HG03159 (cell line): ENCODE results near the gene C19orf73.
A peak's percentile ranks its signal among the peaks of the same experiment; 100 is the strongest.

Experiments
- ATAC-seq: cut with Tn5 transposase; IDR thresholded peaks from one replicate; pipeline ENCODE4 v1.9.1; 2021; ENCODE audit warnings: mild to moderate bottlenecking, moderate library complexity; ENCODE audit not compliant: unreplicated experiment

The C19orf73 gene, protein sequence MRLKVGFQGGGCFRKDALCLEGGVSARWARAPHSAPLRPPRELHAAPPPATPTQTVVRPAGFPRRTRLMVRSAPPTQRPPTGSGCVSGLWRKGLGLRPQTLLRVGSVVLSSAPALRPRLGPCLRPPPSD

DNA sequence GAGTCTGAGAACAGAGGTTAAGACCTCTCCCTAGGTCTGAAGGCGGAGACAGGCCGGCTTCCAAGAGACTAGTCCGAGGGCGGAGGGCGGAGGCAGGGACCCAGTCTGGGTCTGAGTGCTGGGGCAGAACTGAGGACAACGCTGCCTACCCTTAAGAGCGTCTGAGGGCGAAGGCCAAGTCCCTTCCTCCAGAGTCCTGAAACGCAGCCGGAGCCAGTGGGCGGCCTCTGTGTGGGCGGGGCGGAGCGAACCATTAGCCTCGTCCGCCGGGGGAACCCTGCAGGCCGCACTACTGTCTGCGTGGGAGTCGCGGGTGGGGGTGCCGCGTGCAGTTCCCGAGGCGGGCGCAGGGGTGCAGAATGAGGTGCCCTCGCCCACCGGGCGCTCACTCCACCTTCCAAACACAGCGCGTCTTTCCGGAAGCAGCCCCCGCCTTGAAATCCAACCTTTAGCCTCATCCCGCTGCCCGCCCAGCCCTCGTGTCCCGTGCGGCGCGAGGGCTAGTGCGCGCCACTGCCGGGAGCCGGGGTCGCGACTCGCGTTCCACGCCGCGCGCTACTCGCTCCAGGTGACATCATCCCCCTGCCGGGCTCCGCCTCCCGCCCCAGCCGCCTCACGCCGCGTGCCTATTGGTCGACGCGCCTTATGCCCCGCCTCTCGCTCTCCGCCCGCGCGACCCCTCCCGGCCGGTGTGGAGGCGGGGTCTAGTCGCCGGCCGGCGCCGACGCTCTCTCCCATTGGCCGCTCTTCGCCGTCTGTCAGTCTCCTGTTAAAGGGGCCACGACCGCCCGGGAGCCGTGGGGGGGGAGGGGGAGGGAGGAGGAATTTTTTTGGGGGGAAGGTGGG, at the start of gene C19orf73:
C19orf73 (minus strand) TSS at position 579 of the 846 bp plus-strand sequence; CDS start at position 458, 121 bp downstream.
- ATAC-seq, result peak; percentile 78

DNA sequence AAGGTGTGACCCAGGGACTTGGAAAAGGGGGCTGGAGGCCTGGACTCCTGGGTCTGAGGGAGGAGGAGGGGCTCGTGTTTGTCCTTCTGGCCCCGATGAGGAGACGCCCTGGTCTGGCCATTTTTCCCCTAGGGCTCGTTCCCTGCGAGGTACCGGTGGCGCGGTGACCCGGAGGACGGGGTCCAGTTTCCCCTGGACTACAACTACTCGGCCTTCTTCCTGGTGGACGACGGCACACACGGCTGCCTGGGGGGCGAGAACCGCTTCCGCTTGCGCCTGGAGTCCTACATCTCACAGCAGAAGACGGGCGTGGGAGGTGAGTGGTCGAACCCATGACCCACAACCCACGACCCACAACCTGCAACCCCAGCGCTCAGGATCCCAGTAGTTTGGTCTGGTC, 49.5 kb upstream of the C19orf73 start:
- no peak for ATAC-seq

DNA sequence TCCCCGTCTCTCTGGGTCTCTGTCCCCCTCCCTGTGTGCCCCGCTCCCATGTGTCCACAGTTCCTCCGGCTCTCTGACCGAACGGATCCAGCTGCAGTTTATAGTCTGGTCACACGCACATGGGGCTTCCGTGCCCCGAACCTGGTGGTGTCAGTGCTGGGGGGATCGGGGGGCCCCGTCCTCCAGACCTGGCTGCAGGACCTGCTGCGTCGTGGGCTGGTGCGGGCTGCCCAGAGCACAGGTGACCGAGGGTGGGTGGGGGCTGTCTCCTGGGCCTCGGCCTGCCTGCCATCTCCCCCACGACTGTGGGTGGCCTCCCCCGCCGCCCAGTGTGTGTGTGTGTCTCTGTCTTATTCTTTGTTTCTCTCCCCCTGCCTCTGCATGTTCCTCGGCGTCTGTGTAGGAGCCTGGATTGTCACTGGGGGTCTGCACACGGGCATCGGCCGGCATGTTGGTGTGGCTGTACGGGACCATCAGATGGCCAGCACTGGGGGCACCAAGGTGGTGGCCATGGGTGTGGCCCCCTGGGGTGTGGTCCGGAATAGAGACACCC, 49.0 kb upstream of the C19orf73 start:
- no peak for ATAC-seq

DNA sequence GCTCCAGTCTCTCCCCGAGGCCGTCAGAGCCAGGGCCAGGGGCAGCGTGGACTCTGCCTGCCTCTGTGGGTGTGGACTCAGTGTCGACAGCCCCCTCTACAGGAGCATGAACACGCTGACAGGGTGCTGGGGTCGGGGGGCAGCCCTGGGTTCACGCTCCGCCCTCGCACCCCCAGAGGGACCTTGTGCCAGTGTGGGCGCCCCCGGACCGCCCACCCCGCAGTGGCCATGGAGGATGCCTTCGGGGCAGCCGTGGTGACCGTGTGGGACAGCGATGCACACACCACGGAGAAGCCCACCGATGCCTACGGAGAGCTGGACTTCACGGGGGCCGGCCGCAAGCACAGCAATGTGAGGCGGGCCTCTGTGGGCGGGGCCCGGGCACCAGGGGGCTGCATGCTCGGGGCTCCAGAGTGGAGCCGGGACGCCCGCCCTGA, 46.9 kb upstream of the C19orf73 start:
- ATAC-seq, result no peak

DNA sequence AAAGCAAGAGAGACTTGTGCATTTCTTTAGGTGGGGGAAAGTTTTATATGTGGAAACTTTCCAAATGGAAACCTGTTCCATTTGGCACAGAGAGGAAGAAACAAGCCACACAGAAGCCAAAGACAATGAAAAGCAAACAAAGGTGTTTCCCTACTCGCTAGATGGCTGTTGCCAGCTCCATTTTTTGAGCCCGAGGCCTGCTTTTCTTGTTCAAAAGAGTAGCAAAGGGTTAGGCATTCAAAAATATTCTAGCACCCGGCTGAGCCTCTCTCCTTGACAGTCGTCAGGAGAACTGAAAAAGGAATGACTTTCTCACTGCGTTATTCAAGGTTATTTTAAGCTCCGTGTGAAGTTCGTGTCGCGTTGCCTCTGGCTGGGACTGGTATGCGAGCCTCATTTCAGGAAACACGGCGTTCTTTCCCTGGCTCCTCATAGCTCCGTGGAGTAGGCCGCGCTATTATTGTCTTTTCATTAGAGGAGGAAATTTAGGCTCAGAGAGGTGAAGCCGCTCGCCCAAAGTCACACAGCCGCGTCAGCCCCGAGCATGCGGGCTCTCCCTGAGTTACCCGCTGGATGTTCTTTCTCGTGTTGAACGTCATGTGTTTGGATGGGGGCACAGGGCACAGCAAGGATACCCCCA, 46.3 kb upstream of the C19orf73 start:
- no peak for ATAC-seq

DNA sequence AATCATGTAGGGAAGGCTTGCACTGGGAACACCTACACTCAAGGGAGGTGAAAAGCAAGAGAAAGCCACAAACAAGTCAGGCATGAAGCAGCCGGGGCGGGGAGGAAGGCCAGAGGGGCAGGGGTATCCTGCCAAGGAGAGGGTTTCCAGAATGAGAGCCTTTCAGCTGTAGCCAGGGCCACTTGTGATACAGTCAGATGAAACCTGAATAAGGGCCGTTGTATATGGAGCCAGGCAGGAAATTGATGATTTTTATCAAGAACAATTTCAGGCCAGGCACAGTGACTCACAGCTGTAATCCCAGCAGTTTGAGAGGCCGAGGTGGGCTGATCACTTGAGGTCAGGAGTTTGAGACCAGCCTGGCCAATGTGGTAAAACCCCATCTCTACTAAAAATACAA, 43.0 kb upstream of the C19orf73 start:
- ATAC-seq, result no peak

DNA sequence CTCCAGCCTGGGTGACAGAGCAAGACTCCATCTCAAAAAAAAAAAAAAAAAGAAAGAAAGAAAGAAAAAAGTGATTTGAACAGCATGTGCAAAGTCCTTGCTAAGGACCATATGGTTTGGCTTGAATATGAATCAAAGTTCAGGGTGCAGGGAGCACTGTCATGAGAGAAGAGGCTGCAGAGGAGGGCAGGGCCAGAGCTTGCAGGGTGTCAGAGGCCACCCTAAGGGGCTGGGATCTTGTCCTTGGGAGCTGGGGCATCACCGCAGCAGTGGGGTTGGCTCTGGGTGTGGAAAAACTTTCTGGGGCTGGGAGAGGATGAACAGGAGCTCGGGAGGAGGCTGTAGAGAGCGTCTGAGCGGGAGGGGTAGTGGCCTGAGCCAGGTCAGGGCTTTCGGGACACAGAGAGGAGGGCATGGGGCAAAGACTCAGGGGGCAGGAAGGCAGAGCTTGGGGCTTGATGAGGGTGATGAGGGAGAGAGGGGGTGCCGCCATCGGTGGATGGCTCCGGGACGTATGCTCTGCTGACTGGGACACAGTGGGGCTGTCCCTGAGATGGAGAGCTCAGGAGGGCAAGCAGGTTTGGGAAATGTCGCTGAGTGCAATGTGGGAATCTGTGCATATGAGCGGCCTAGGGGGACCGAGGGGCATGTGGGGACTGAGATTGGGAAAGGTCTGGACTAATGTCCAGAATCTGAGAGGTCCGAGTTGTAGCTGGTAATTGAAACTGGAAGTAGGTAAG, 41.7 kb upstream of the C19orf73 start:
- no peak for ATAC-seq

DNA sequence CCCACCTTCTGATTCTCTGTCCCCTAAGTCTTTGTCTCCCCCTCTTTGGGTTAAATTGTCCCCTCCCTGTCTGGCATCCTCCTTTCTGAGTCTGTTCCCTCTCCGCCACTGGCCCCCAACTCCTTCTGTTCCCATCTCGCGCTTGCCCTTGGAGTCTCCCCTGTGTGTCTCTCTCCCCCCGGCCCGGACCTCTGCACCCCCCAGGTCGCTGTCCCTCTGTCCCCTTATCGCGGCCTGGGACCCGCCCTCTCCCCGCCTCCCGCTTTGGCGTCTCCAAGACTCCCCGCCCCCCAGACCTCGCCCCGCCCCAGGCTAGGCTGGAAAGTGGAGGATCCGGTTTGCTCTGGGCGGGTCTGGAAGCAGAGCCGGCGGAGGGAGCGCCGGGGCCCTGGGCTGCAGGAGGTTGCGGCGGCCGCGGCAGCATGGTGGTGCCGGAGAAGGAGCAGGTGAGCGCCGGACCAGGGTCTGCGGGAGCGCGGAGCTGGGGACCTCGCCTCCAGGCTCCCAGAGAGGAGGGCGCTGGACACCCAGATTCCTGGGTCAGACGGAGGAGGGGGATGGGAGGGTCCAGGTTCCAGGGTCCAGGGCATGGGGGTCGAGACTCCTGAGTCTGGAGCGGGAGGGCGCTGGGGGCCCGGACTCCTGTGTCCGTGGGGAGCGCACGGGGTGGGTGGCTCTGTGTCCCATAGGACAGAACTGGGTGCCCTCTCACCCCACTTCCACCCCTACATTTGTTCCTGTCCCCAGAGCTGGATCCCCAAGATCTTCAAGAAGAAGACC, 38.7 kb upstream of the C19orf73 start, which contains the start of gene TRPM4:
TRPM4 (plus strand) TSS at position 348 of the 780 bp plus-strand sequence; CDS start at position 423, 75 bp downstream.
- no peak for ATAC-seq

DNA sequence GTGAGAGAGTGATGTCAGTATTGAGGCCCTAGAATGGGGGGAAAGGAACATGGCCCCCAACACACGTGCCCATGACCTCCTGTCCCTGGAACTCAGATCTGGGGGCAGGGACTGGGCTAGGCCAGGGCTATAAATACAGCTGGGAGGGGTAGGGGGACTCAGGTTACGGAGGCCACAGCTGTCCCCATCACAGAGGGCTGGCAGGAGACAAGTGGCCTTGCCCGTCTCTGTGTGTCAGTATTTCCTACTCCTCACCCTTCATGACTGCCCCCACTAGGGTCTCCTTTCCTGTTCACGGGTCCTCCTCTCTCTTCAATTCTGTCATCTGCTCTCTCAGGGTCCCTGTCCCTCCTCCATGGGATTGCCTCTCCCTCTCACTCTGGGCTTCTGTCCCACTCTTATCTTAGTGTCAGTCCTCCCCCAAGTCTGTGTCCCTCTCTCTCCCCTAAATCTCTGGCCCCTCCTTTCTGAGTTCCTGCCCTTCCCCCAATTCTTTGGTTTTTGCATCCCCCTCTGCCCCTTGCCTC, 36.9 kb upstream of the C19orf73 start:
- no peak for ATAC-seq

DNA sequence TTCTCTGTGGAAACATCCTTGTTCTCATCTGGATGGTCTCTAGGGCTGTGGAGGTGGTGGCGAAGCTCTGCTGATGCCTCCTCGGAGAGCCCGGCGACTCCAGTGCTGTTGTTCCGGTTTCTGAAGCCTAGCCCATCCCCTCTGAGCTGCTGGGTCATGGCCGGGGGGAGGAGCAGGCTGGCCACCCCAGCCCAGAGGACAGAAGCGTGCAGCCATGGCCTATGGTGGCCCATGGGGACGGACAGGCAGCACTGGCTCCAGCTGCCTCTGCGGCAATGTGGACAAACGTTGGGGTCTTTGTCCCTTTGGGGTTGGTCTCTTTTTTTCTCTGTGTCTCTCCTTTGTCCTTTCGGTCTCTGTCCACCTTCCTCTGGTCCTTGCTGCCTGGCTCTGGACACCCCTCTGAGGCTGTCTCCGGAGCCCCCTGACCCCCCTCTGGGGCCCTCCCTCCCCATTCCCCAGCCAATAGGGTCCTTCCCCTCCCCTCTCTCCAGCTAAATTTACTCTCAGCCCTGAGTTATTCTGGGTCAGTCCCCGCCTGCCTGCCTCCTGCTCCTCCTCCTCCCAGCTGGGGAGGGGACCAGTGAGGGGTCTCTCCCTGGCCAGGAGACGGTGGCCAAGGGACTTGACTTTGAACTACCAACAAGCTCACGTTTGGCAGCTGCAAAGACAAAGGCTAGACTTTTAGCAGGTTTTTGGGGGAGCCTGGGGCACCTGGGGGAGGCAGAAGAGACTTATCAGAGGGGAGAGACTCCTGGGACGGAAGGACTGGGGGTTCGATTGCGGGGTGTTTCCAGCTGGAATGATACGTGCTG, 36.3 kb upstream of the C19orf73 start, which contains the start of gene HRC:
HRC (minus strand) TSS at position 392 of the 815 bp plus-strand sequence; CDS start at position 233, 159 bp downstream.
- no peak for ATAC-seq

DNA sequence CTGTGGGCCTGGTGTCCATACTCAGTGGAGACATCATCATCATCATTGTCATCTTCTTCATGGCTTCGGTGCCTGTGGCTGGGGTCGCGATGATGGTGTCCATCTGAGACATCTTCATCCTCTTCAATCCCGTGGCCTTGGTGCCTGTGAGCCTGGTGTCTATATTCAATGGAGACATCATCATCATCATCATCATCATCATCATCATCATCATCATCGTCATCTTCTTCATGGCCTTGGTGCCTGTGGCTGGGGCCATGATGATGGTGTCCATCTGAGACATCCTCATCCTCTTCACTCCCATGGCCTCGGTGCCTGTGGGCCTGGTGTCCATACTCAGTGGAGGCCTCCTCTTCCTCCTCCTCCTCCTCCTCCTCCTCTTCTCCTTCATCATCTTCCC, 35.3 kb upstream of the C19orf73 start:
- ATAC-seq, result no peak

DNA sequence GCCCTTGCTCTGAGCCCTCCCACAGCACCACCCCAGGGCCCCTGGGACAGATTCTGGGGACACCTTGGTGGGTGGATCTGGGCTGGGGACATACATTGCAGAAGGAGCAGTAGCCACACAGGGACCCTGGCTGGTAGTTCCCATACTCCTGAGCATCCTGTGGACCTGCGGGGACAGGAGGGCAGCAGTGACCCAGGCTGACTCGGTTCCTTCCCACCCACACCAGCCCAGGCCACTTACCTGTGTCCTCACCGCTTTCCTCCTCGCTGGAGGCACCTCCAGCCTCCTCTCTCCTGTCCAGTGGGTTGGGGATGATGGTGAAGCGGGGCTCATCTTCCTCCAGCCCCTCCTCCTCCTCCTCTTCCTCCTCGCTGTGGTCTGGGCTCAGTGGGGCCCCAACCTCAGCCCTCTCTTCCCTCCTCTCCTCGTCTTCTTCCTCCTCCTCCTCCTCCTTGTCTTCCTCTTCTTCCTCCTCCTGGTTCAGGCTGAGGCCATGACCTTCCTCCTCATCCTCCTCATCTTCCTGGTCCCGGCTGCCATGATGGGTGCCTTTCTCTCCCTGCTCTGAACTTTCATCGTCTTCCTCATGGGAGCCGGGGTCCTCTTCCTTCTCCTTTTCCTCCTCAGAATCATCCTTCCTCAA, 34.3 kb upstream of the C19orf73 start:
- ATAC-seq, result no peak

DNA sequence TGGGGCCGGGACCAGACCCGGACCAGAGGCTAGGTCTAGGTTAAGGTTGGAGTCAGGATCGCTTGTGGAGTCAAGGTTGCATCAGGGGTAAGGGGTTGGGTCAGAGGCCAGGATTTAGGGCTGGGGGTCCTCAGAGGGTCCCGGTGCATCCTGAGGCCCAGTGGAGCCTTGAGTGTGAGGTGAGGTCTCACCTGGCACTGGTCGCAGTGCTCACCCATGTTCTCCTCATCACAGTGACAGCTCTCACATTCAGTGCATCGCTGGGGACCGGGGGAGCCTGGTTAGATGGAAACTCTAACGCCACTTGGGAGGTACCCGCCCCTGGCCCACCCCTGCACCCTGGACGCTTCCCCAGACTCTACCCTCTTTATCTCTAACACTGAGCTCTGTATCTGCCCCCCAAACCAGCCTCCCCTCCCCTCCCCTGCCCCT, 33.2 kb upstream of the C19orf73 start:
- no peak for ATAC-seq

DNA sequence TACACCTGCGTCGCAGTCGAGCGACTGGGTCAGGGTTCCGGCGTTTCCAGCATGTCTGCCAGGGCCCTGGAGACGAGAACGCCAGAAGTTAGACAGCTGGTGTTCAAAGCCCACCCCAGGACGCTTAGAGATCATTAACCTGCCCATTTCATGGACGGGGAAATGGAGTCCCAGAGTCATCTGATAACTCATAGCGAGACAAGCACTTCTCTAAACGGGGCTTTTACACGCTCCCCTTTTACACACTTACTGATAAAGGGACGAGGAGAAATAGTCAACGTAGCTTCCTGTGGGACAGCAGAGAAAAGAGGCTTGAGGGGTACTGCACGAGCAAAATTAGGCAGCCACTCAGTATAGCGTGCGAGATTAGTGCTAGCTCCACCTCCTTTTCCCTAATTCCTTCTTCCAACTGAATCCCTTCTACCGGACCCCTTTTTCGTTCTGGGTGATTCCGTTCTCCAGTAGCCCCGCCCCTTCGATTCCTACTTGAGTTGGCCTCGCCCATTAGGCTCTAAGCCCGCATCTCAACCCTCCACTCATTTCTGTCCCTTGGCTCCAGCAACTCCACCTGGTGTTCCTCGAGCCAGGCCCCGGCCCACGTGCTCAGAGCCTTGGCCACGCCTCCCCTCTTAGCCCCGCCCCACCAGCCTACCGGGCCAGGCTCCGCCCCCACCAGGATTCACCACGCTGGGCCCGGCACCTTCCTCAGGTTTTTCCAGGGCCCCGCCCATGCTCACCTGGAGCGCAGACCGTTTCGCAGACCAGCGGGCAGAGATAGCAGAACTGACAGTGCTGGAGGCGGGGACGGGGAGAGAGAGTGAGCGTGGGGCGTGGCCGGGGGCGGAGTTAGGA, 32.5 kb upstream of the C19orf73 start:
- no peak for ATAC-seq

DNA sequence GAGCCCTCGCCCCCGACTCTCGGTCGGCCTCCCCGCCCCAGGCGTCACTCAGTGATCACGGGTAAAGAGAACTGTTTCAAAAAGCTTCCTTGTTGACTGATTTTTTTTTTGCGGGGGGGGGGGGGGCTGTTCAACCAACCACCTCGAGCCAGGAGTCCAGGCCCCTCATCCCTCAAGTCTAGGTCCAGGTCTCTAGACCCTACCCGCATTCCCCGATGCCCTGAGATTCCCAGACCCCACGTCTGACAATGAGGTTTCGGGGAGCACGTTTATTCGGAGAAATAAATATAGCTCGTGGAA, 32.0 kb upstream of the C19orf73 start:
- ATAC-seq, result no peak

DNA sequence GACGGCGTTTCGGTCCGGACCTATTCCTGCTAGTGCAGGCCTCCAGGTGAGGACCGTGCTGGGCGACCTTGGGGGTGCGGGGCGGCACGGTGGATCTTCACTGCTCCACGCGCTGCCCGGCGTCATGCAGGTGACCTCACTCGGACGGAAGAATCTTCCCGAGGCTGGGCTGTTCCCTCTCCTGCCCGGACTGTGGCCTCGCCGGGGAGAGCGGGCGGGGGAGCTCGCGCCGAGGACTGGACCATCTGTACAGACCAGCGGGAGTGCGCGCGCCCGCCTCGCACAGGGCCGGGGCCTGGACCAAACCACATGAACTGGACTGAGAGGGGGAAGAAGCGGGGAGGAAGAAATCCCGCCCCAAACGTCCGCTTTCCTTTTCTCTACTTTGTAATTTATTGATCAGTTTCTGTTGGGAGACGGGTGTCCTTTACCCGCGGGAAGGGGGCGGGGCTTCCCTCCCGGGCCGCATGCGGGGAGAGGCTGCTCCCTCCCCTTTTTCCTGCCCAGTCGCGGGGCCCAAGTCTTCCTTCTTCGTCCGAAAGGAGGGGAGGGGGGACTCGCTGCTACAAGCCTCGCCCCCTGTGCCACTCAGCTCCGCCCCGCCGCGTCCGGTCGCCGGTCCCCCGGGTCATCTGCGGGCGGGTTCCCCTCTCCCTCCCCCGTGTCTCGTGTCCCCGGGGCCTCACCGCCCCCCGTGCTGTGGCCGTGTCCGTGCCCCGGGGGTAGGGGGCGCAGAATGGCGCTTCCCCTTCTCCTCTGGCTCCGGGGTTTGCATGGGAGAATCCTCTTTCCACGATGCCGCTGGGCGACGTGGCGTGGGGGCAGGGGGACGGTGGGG, 31.4 kb upstream of the C19orf73 start:
- no peak for ATAC-seq

DNA sequence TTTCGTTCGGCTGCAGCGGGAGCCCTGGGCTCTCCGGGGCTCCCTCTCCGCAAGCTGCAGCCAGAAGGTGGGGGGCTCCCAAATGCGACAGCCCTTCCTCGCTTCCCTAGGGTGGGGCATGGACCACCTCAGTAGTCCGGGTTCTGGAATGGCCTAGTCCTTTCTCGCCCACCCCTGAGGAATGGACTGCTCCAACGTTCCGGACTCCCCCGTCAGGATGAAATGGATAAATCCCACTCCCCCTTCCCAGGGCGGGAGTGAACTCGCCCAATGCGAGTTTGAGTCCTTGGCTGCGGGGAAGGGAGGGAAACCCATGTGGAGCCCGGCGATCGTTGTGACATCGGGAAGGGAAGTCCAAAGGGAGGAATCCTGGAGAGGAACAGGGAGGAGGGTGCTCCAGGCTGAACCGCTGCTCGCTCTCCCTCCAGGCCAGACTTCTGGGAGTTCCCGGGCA, 30.7 kb upstream of the C19orf73 start:
- no peak for ATAC-seq
